ENCODE data around the gene MEOX1.

- no peak for TF ChIP-seq POLR2A (IDR thresholded peaks at IDR 0.05)
- no peak for TF ChIP-seq POLR2AphosphoS5 (IDR thresholded peaks at IDR 0.05)
Observed at GRCh38 chr17:43637563-43638323, 24.0 kb downstream of the MEOX1 start.
